PC-3 (cell line): Measurements from ENCODE around the gene STAMBPL1.

Source experiments
- EZH2 ChIP-seq: fragments of 300-600 bp; sonication (generic); IDR thresholded peaks from one replicate; pipeline ENCODE4 v1.6.1; 2017; ENCODE audit warnings: antibody characterized with exemption, mild to moderate bottlenecking, low read length; ENCODE audit not compliant: unreplicated experiment
- EZH2phosphoT487 ChIP-seq: fragments of 300-600 bp; sonication (generic); IDR thresholded peaks from 2 replicates; pipeline ENCODE4 v1.6.1; 2018; ENCODE audit warnings: mild to moderate bottlenecking, antibody characterized with exemption, low read length, borderline replicate concordance
- TF ChIP-seq, protein P1 (sequence below): fragments of 300-600 bp; sonication (generic); conservative IDR thresholded peaks from 2 replicates; pipeline ENCODE4 v1.5.1; 2017; ENCODE audit warnings: antibody characterized with exemption, low read depth, mild to moderate bottlenecking, low read length

DNA sequence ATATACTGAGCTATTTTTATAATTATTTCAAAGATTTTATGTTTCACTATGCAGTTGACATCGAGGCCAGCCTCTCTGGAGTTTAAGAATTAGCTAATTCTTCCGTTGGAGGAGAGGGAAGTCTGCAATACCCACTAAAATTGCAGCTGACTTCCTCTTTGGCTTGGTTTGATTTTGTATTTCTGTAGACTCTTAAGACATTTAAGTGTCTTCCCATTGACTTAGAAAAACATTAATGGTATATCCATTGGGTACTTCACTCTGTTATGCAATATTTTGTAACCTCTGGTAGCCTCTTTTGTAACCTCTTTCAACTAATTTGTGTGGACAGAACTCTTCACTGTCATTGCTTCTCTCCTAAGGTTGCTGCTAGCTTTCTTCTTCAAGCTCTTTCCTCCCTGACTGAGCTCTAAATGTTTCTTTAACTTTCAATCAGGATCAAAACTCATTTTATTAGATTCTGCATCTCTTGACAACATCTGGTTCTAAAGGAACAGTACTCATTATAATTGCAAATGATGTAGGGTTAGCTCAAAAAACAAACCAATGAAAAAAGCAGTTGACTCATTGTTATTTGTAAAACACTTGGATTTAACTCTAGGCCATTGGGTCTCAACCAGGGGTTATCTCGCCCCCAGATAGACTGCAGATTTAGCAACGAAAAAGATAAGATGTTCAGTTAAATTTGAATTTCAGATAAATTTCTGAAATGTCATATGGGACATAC, 26.7 kb upstream of the STAMBPL1 start:
- TF ChIP-seq EZH2 (no peak), EZH2phosphoT487 (no peak)
- TF ChIP-seq, protein P1, sequence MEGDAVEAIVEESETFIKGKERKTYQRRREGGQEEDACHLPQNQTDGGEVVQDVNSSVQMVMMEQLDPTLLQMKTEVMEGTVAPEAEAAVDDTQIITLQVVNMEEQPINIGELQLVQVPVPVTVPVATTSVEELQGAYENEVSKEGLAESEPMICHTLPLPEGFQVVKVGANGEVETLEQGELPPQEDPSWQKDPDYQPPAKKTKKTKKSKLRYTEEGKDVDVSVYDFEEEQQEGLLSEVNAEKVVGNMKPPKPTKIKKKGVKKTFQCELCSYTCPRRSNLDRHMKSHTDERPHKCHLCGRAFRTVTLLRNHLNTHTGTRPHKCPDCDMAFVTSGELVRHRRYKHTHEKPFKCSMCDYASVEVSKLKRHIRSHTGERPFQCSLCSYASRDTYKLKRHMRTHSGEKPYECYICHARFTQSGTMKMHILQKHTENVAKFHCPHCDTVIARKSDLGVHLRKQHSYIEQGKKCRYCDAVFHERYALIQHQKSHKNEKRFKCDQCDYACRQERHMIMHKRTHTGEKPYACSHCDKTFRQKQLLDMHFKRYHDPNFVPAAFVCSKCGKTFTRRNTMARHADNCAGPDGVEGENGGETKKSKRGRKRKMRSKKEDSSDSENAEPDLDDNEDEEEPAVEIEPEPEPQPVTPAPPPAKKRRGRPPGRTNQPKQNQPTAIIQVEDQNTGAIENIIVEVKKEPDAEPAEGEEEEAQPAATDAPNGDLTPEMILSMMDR = no peak
